ENCODE results near the gene SLC35A1.

The SLC35A1 gene

GRCh38 chr6:87534377-87535047, 61.7 kb downstream of the SLC35A1 start:
- DNase-seq: no peak

- no peak for DNase-seq
These were observed 65.9 kb downstream of the SLC35A1 start for GRCh38 chr6:87538510-87539260.

- no peak for DNase-seq
These were observed 66.8 kb downstream of the SLC35A1 start for GRCh38 chr6:87539554-87539953.

- no peak for DNase-seq
These were observed 67.8 kb downstream of the SLC35A1 start for GRCh38 chr6:87540539-87540938.

- no peak for DNase-seq
These were observed 68.3 kb downstream of the SLC35A1 start for GRCh38 chr6:87541041-87541440.

- no peak for DNase-seq
These were observed 69.0 kb downstream of the SLC35A1 start for GRCh38 chr6:87541744-87542143.

GRCh38 chr6:87543696-87544473, 71.1 kb downstream of the SLC35A1 start:
- no peak for DNase-seq

GRCh38 chr6:87544474-87544735, 71.6 kb downstream of the SLC35A1 start:
- DNase-seq: no peak

GRCh38 chr6:87551799-87552198, 79.0 kb downstream of the SLC35A1 start:
- no peak for DNase-seq

- DNase-seq: no peak
These were observed 80.5 kb downstream of the SLC35A1 start for GRCh38 chr6:87553159-87553765.

- no peak for DNase-seq
These were observed 82.7 kb downstream of the SLC35A1 start for GRCh38 chr6:87555506-87555905.

GRCh38 chr6:87558446-87558845, 85.7 kb downstream of the SLC35A1 start:
- no peak for DNase-seq

- no peak for DNase-seq
These were observed 88.2 kb downstream of the SLC35A1 start for GRCh38 chr6:87561017-87561416.

All from suppressor macrophage treated with lipopolysaccharide for 1 hour (primary cell).